ENCODE measurements around the gene CCDC187.

CCDC187 gene

GRCh38 chr9:136339958-136340310 is 36.0 kb upstream of the CCDC187 start:
- DNase-seq (ENCODE audit: low read depth in 2 of 3, low spot score in 1 of 3) = no peak

GRCh38 chr9:136339173-136339957 is 35.5 kb upstream of the CCDC187 start:
- peak in 2 of 3 donors; percentile 17 to 32 for DNase-seq (ENCODE audit: low read depth in 2 of 3, low spot score in 1 of 3)

- no peak for DNase-seq (ENCODE audit: low read depth in 2 of 3, low spot score in 1 of 3)
Observed at GRCh38 chr9:136338511-136338910, 34.6 kb upstream of the CCDC187 start.

GRCh38 chr9:136337416-136338395 is 33.8 kb upstream of the CCDC187 start:
- DNase-seq (ENCODE audit: low read depth in 2 of 3, low spot score in 1 of 3) = no peak

- DNase-seq (ENCODE audit: low read depth in 2 of 3, low spot score in 1 of 3) = no peak
Observed at GRCh38 chr9:136336881-136337280, 33.0 kb upstream of the CCDC187 start.

GRCh38 chr9:136336156-136336870 is 32.4 kb upstream of the CCDC187 start:
- DNase-seq (ENCODE audit: low read depth in 2 of 3, low spot score in 1 of 3) = no peak

- no peak for DNase-seq (ENCODE audit: low read depth in 2 of 3, low spot score in 1 of 3)
Observed at GRCh38 chr9:136335296-136336155, 31.6 kb upstream of the CCDC187 start.

GRCh38 chr9:136334541-136334940 is 30.6 kb upstream of the CCDC187 start:
- no peak for DNase-seq (ENCODE audit: low read depth in 2 of 3, low spot score in 1 of 3)

GRCh38 chr9:136333486-136333885 is 29.6 kb upstream of the CCDC187 start:
- DNase-seq (ENCODE audit: low read depth in 2 of 3, low spot score in 1 of 3) = no peak

GRCh38 chr9:136333045-136333444 is 29.2 kb upstream of the CCDC187 start:
- no peak for DNase-seq (ENCODE audit: low read depth in 2 of 3, low spot score in 1 of 3)

GRCh38 chr9:136332482-136332983 is 28.6 kb upstream of the CCDC187 start:
- DNase-seq (ENCODE audit: low read depth in 2 of 3, low spot score in 1 of 3) = no peak

- no peak for DNase-seq (ENCODE audit: low read depth in 2 of 3, low spot score in 1 of 3)
Observed at GRCh38 chr9:136331556-136332481, 27.9 kb upstream of the CCDC187 start.

- DNase-seq (ENCODE audit: low read depth in 2 of 3, low spot score in 1 of 3) = no peak
Observed at GRCh38 chr9:136331030-136331429, 27.1 kb upstream of the CCDC187 start.

- no peak for DNase-seq (ENCODE audit: low read depth in 2 of 3, low spot score in 1 of 3)
Observed at GRCh38 chr9:136330406-136330990, 26.6 kb upstream of the CCDC187 start.

GRCh38 chr9:136329636-136330405 is 25.9 kb upstream of the CCDC187 start:
- no peak for DNase-seq (ENCODE audit: low read depth in 2 of 3, low spot score in 1 of 3)

GRCh38 chr9:136329211-136329627 is 25.3 kb upstream of the CCDC187 start:
- DNase-seq (ENCODE audit: low read depth in 2 of 3, low spot score in 1 of 3) = no peak

- no peak for DNase-seq (ENCODE audit: low read depth in 2 of 3, low spot score in 1 of 3)
Observed at GRCh38 chr9:136328622-136329041, 24.7 kb upstream of the CCDC187 start.

GRCh38 chr9:136328011-136328621 is 24.2 kb upstream of the CCDC187 start:
- DNase-seq (ENCODE audit: low read depth in 2 of 3, low spot score in 1 of 3) = no peak
